Measurements from ENCODE around the gene TMEM163. TPM values are rescaled to one million over a fixed set of nuclear protein-coding genes. Genes with fewer than 3 reads are reported as not detected.

Gene TMEM163
- total and polyA plus RNA-seq, 4 donors = 5.8 to 46.9 (median 29.8) TPM

DNA sequence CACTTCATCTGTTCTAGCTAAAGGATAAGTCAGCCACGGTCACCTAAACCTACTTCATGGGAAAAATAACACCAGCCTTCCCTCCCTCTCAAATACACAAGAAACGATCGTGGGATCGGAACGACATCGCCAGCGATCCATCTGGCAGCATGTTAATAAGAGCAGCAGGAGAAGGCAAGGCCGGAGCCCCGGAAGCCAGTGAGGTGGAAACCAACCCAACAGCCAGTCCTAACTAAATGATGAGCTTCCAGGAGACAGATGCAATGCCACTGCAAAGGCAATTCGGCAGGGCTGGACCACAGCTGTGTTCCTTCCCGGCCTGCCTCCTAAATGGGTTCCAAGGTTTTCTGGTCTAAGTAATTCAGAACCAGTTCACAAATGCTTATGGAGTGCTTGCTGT lies 117.5 kb downstream of the TMEM163 start:
- DNase-seq = no peak

DNA sequence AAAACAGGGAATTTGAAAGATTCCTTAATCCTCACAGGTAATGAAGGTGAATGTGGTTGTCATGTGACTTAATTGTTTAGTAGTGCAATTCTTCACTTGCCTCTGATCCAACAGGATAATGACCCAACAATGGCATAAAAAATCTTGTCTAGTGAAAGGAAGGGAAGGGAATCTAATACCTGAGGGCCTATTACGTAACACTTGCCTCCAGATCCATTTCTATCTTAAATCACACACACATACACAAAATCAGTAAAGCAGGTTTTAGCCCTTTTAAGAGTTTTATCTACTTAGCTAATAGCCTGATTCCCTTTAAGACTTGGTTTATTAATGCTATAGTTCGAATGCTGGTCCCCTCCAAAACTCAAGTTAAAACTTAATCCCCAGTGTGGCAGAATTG lies 118.6 kb downstream of the TMEM163 start:
- TF ChIP-seq, protein P1, sequence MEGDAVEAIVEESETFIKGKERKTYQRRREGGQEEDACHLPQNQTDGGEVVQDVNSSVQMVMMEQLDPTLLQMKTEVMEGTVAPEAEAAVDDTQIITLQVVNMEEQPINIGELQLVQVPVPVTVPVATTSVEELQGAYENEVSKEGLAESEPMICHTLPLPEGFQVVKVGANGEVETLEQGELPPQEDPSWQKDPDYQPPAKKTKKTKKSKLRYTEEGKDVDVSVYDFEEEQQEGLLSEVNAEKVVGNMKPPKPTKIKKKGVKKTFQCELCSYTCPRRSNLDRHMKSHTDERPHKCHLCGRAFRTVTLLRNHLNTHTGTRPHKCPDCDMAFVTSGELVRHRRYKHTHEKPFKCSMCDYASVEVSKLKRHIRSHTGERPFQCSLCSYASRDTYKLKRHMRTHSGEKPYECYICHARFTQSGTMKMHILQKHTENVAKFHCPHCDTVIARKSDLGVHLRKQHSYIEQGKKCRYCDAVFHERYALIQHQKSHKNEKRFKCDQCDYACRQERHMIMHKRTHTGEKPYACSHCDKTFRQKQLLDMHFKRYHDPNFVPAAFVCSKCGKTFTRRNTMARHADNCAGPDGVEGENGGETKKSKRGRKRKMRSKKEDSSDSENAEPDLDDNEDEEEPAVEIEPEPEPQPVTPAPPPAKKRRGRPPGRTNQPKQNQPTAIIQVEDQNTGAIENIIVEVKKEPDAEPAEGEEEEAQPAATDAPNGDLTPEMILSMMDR (IDR thresholded peaks at IDR 0.05; ENCODE audit: control extremely low read depth, extremely low read depth) = no peak
- no peak for ATAC-seq (ENCODE audit: insufficient read depth, low FRiP score)
- Histone ChIP-seq H3K4me3 (no peak overlapping the region), H3K27me3 (ENCODE audit: control insufficient read depth in 3 of 3, insufficient read depth in 3 of 3, low read length in 2 of 3) (no peaks in the 10 kb centered on the region), H3K27ac (ENCODE audit: low read depth in 1 of 2, low read length in 1 of 2) (no peak overlapping the region), H3K4me1 (ENCODE audit: control insufficient read depth in 5 of 5, insufficient read depth in 5 of 5, low read length in 5 of 5) (no peaks in the 10 kb centered on the region), H3K9me3 (ENCODE audit: control insufficient read depth in 4 of 4, insufficient read depth in 3 of 4, low read length in 3 of 4) (peaks cover 0 to 4% (median 2%) of the 10 kb centered on the region in 4 donors), H3K36me3 (ENCODE audit: control insufficient read depth in 4 of 4, insufficient read depth in 4 of 4, low read length in 4 of 4) (no peaks in the 10 kb centered on the region), H3K9ac (ENCODE audit: insufficient read depth in 1 of 2, low read length in 2 of 2) (no peak overlapping the region)
- DNase-seq = no peak
- WGBS, 2 donors = 81 to 88% methylated on average over 2 of the region's 2 CpGs

More for the DNA sequence above, 117.5 kb downstream of the TMEM163 start:
- no peaks in the 10 kb centered on the region for H3K27me3 ChIP-seq (ENCODE audit: control insufficient read depth in 3 of 3, insufficient read depth in 3 of 3, low read length in 2 of 3)
- H3K4me1 ChIP-seq (ENCODE audit: control insufficient read depth in 5 of 5, insufficient read depth in 5 of 5, low read length in 5 of 5) = no peaks in the 10 kb centered on the region
- no peaks in the 10 kb centered on the region for H3K36me3 ChIP-seq (ENCODE audit: control insufficient read depth in 4 of 4, insufficient read depth in 4 of 4, low read length in 4 of 4)
- no peak overlapping the region for H3K27ac ChIP-seq (ENCODE audit: low read depth in 1 of 2, low read length in 1 of 2)
- 94 to 97% methylated on average over 11 of the region's 11 CpGs for WGBS, 2 donors
- no peak for ATAC-seq (ENCODE audit: insufficient read depth, low FRiP score)
- H3K4me3 ChIP-seq = no peak overlapping the region
- H3K9ac ChIP-seq (ENCODE audit: insufficient read depth in 1 of 2, low read length in 2 of 2) = no peak overlapping the region
- peaks cover 0 to 4% (median 2%) of the 10 kb centered on the region in 4 donors for H3K9me3 ChIP-seq (ENCODE audit: control insufficient read depth in 4 of 4, insufficient read depth in 3 of 4, low read length in 3 of 4)
- TF ChIP-seq, protein P1 (IDR thresholded peaks at IDR 0.05; ENCODE audit: control extremely low read depth, extremely low read depth) = no peak

DNA sequence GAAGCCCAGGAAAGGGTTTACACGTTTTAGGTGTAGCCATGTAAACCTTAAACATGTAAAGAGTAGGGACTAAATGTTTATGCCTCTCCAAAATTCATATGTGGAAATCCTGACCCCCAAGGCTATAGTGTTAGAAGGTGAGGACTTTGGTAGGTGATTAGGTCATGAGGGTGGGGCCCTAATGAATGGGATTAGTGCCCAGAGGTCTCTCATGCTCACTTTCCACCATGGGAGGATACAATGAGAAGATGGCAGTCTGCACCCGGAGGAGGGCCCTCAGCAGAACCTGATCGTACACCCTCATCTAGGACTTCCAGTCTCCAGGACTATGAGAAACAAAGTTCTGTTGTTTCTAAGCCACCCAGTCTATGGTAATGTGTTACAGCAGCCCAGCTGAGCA lies 119.6 kb downstream of the TMEM163 start:
- Histone ChIP-seq H3K4me1 (ENCODE audit: control insufficient read depth in 5 of 5, insufficient read depth in 5 of 5, low read length in 5 of 5) (no peaks in the 10 kb centered on the region), H3K27ac (ENCODE audit: low read depth in 1 of 2, low read length in 1 of 2) (no peak overlapping the region), H3K4me3 (no peak overlapping the region), H3K9me3 (ENCODE audit: control insufficient read depth in 4 of 4, insufficient read depth in 3 of 4, low read length in 3 of 4) (peaks cover 0 to 4% (median 2%) of the 10 kb centered on the region in 4 donors), H3K9ac (ENCODE audit: insufficient read depth in 1 of 2, low read length in 2 of 2) (no peak overlapping the region), H3K36me3 (ENCODE audit: control insufficient read depth in 4 of 4, insufficient read depth in 4 of 4, low read length in 4 of 4) (no peaks in the 10 kb centered on the region), H3K27me3 (ENCODE audit: control insufficient read depth in 3 of 3, insufficient read depth in 3 of 3, low read length in 2 of 3) (no peaks in the 10 kb centered on the region)
- DNase-seq (no peak), ATAC-seq (ENCODE audit: insufficient read depth, low FRiP score) (no peak)
- 86 to 95% methylated on average over 3 of the region's 3 CpGs for WGBS, 2 donors
- TF ChIP-seq, protein P1 (IDR thresholded peaks at IDR 0.05; ENCODE audit: control extremely low read depth, extremely low read depth) = no peak

GRCh38 chr2:134594399-134594798 lies 124.4 kb downstream of the TMEM163 start:
- DNase-seq (no peak), ATAC-seq (ENCODE audit: insufficient read depth, low FRiP score) (no peak)
- no peaks in the 10 kb centered on the region for H3K36me3 ChIP-seq (ENCODE audit: control insufficient read depth in 4 of 4, insufficient read depth in 4 of 4, low read length in 4 of 4)
- WGBS, 2 donors = 83 to 90% methylated on average over 6 of the region's 6 CpGs
- no peaks in the 10 kb centered on the region for H3K27me3 ChIP-seq (ENCODE audit: control insufficient read depth in 3 of 3, insufficient read depth in 3 of 3, low read length in 2 of 3)
- no peak overlapping the region for H3K9ac ChIP-seq (ENCODE audit: insufficient read depth in 1 of 2, low read length in 2 of 2)
- no peak overlapping the region for H3K4me3 ChIP-seq
- TF ChIP-seq, protein P1 (IDR thresholded peaks at IDR 0.05; ENCODE audit: control extremely low read depth, extremely low read depth) = no peak
- H3K9me3 ChIP-seq (ENCODE audit: control insufficient read depth in 4 of 4, insufficient read depth in 3 of 4, low read length in 3 of 4) = peaks cover 0 to 11% (median 4%) of the 10 kb centered on the region in 4 donors
- H3K27ac ChIP-seq (ENCODE audit: low read depth in 1 of 2, low read length in 1 of 2) = no peak overlapping the region
- H3K4me1 ChIP-seq (ENCODE audit: control insufficient read depth in 5 of 5, insufficient read depth in 5 of 5, low read length in 5 of 5) = no peaks in the 10 kb centered on the region
